Measurements from ENCODE around the gene LCN10.

Gene LCN10

GRCh38 chr9:136740069-136740468 lies 2.7 kb downstream of the LCN10 start:
- no peak for TF ChIP-seq CSDC2 (CRISPR knock-in tag; IDR thresholded peaks at IDR 0.05)
- no peak for TF ChIP-seq BACH2 (CRISPR knock-in tag; IDR thresholded peaks at IDR 0.05; ENCODE audit: borderline replicate concordance)
- no peak for TF ChIP-seq PPARA (CRISPR knock-in tag; IDR thresholded peaks at IDR 0.05; ENCODE audit: borderline replicate concordance)
- TF ChIP-seq POU6F1 (CRISPR knock-in tag; IDR thresholded peaks at IDR 0.05; ENCODE audit: borderline replicate concordance, low read depth), result no peak
- TF ChIP-seq ESRRG (CRISPR knock-in tag; IDR thresholded peaks at IDR 0.05), result no peak
- TF ChIP-seq, protein P1, sequence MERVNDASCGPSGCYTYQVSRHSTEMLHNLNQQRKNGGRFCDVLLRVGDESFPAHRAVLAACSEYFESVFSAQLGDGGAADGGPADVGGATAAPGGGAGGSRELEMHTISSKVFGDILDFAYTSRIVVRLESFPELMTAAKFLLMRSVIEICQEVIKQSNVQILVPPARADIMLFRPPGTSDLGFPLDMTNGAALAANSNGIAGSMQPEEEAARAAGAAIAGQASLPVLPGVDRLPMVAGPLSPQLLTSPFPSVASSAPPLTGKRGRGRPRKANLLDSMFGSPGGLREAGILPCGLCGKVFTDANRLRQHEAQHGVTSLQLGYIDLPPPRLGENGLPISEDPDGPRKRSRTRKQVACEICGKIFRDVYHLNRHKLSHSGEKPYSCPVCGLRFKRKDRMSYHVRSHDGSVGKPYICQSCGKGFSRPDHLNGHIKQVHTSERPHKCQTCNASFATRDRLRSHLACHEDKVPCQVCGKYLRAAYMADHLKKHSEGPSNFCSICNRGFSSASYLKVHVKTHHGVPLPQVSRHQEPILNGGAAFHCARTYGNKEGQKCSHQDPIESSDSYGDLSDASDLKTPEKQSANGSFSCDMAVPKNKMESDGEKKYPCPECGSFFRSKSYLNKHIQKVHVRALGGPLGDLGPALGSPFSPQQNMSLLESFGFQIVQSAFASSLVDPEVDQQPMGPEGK (CRISPR knock-in tag; IDR thresholded peaks at IDR 0.05; ENCODE audit: borderline replicate concordance), result no peak
- no peak for TF ChIP-seq SNAI2 (CRISPR knock-in tag; IDR thresholded peaks at IDR 0.05)
- TF ChIP-seq ZNF8 (CRISPR knock-in tag; IDR thresholded peaks at IDR 0.05), result no peak
- TF ChIP-seq, protein P2, sequence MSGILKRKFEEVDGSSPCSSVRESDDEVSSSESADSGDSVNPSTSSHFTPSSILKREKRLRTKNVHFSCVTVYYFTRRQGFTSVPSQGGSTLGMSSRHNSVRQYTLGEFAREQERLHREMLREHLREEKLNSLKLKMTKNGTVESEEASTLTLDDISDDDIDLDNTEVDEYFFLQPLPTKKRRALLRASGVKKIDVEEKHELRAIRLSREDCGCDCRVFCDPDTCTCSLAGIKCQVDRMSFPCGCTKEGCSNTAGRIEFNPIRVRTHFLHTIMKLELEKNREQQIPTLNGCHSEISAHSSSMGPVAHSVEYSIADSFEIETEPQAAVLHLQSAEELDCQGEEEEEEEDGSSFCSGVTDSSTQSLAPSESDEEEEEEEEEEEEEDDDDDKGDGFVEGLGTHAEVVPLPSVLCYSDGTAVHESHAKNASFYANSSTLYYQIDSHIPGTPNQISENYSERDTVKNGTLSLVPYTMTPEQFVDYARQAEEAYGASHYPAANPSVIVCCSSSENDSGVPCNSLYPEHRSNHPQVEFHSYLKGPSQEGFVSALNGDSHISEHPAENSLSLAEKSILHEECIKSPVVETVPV (CRISPR knock-in tag; IDR thresholded peaks at IDR 0.05), result no peak
- no peak for TF ChIP-seq ISL1 (CRISPR knock-in tag; IDR thresholded peaks at IDR 0.05)
- no peak for TF ChIP-seq ZNF70 (CRISPR knock-in tag; IDR thresholded peaks at IDR 0.05)
- no peak for ATAC-seq

DNA sequence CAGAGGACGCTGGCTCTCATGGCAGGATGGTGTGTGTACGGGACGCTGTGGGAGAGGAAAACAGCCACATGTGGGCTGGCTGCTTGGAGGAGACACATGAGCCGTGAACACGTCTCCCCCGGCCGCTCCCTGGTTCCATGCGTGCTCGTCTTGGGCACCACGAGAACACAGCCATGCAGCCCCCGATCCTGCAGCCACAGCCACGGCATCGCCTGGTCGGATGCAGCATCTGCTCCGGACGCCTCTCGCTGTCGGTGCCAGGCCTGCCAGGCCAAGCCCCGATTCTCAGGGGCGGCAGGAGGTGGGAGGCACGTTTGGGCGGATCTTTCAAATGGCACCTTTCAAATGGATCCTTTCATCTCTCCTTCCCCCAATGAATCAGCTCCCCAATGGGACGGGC lies 3.2 kb downstream of the LCN10 start:
- ATAC-seq, result no peak
- TF ChIP-seq SNAI2 (CRISPR knock-in tag; IDR thresholded peaks at IDR 0.05) (no peak), TCF4 (CRISPR knock-in tag; IDR thresholded peaks at IDR 0.05; ENCODE audit: borderline replicate concordance) (no peak), ISL1 (CRISPR knock-in tag; IDR thresholded peaks at IDR 0.05) (no peak), ESRRG (CRISPR knock-in tag; IDR thresholded peaks at IDR 0.05) (no peak), ZFP30 (CRISPR knock-in tag; IDR thresholded peaks at IDR 0.05) (no peak), ZNF70 (CRISPR knock-in tag; IDR thresholded peaks at IDR 0.05) (no peak), BACH2 (CRISPR knock-in tag; IDR thresholded peaks at IDR 0.05; ENCODE audit: borderline replicate concordance) (no peak), ZC3H10 (CRISPR knock-in tag; IDR thresholded peaks at IDR 0.05) (no peak), CREB5 (CRISPR knock-in tag; IDR thresholded peaks at IDR 0.05; ENCODE audit: low read depth) (no peak), CSDC2 (CRISPR knock-in tag; IDR thresholded peaks at IDR 0.05) (no peak), ARNTL (CRISPR knock-in tag; IDR thresholded peaks at IDR 0.05; ENCODE audit: borderline replicate concordance, low read depth) (no peak), TOX (CRISPR knock-in tag; IDR thresholded peaks at IDR 0.05; ENCODE audit: borderline replicate concordance) (no peak), GLIS3 (CRISPR knock-in tag; IDR thresholded peaks at IDR 0.05) (no peak), ZNF8 (CRISPR knock-in tag; IDR thresholded peaks at IDR 0.05) (no peak), OSR1 (CRISPR knock-in tag; IDR thresholded peaks at IDR 0.05) (no peak), RARB (CRISPR knock-in tag; IDR thresholded peaks at IDR 0.05) (no peak), PPARA (CRISPR knock-in tag; IDR thresholded peaks at IDR 0.05; ENCODE audit: borderline replicate concordance) (no peak), TSHZ2 (CRISPR knock-in tag; IDR thresholded peaks at IDR 0.05) (no peak), ZFP3 (CRISPR knock-in tag; IDR thresholded peaks at IDR 0.05) (no peak)

GRCh38 chr9:136738960-136739359 lies 3.8 kb downstream of the LCN10 start:
- TF ChIP-seq ESRRG (CRISPR knock-in tag; IDR thresholded peaks at IDR 0.05) (no peak), ISL1 (CRISPR knock-in tag; IDR thresholded peaks at IDR 0.05) (no peak)
- TF ChIP-seq, protein P2 (CRISPR knock-in tag; IDR thresholded peaks at IDR 0.05), result no peak
- ATAC-seq, result no peak
